SH-SY5Y (cell line): ENCODE results near the gene UBE2R2.

Source experiments
- GATA2 ChIP-seq: IDR thresholded peaks from 2 replicates; pipeline ENCODE4 v1.6.1; 2011; ENCODE audit warnings: mild to moderate bottlenecking, low read depth, low read length
- GATA3 ChIP-seq: IDR thresholded peaks from 2 replicates; pipeline ENCODE4 v1.6.1; 2011; ENCODE audit warnings: low read depth, mild to moderate bottlenecking, low read length, moderate library complexity

DNA sequence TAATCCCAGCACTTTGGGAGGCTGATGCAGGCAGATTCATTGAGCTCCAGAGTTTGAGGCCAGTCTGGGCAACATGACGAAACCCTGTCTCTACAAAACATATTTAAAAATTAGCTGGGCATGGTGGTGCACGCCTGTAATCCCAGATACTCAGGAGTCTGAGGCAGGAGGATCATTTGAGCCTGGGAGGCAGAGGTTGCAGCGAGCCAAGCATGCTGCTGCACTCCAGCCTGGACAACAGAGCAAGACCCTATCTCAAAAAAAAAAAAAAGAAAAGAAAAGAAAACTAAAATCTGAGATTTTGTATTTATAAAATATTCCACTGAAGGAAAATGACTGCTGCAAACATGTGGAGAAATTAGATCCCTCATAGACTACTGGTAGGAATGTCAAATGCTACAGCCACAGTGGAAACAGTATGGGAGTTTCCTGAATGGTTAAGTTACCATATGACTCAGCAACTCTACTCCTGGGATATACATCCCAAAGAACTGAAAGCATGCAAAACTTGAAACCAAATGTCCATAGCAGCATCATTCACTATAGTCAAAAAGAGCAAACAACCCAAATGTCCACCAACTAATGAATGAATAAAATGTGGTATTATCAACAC is 125.6 kb downstream of the UBE2R2 start:
- TF ChIP-seq GATA2 (no peak), GATA3 (no peak)
